ENCODE results near the gene DNASE1L2. TPM values are rescaled to one million over a fixed set of nuclear protein-coding genes. Genes with fewer than 3 reads are reported as not detected.

DNASE1L2 gene
- polyA plus RNA-seq, 3 donors = 1.1 TPM; not detected in 2

DNA sequence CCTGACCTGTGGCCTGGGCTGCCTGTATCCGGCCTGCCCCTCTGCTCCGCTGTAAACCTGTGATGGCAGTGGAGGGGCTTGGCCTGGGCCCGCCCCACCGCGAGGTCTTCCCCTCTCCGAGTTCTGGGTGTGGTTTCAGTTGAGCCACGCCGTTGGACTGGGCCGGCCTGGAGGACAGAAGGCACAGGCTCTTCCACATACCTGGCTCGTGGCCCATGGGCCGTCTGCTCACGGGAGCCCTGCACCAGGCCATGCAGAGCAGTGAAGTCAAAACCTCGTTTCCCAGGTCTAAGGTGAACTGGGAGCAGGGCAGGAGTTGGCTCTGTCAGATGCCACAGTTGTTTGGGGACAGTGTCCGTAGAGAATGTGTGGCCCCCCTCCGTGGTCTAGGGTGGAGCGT, 37.2 kb downstream of the DNASE1L2 start:
- Histone ChIP-seq H3K79me2 (ENCODE audit: insufficient read depth, low read length) (peaks cover 17% of the 10 kb centered on the region), H3K4me3 (replicated peaks in 1 of 3; ENCODE audit: low read depth in 2 of 3, low read length in 3 of 3) (no peak overlapping the region), H3K4me1 (ENCODE audit: control insufficient read depth in 1 of 2, insufficient read depth in 2 of 2, low read length in 2 of 2) (peaks cover 20 to 33% of the 10 kb centered on the region in 2 donors), H3K27me3 (ENCODE audit: control insufficient read depth in 2 of 2, insufficient read depth in 2 of 2, low read length in 2 of 2) (no peaks in the 10 kb centered on the region), H2AFZ (ENCODE audit: insufficient read depth, low read depth, low read length, poor library complexity, severe bottlenecking) (no peak overlapping the region), H3K36me3 (replicated peaks in 1 of 2; ENCODE audit: control insufficient read depth in 1 of 2, insufficient read depth in 2 of 2, low read length in 2 of 2) (no peaks in the 10 kb centered on the region), H3K4me2 (replicated peaks; ENCODE audit: extremely low read depth, low read length, poor library complexity, severe bottlenecking) (no peak overlapping the region), H3K27ac (ENCODE audit: low read depth in 1 of 2, low read length in 2 of 2) (peak overlapping the region in 1 of 2 donors; percentile 26), H4K20me1 (ENCODE audit: insufficient read depth, low read length) (peaks cover 10% of the 10 kb centered on the region), H3K9ac (ENCODE audit: insufficient read depth, low read length, poor library complexity, severe bottlenecking) (no peak overlapping the region), H3K9me3 (replicated peaks in 1 of 2; ENCODE audit: control insufficient read depth in 1 of 2, insufficient read depth in 1 of 2, low read length in 2 of 2) (no peaks in the 10 kb centered on the region)
- H3K4me1 Mint-ChIP-seq = peaks cover 20% of the 10 kb centered on the region
- TF ChIP-seq CTCF (IDR thresholded peaks at IDR 0.05) = no peak
- H3K9me3 Mint-ChIP-seq = no peaks in the 10 kb centered on the region
- H3K4me3 Mint-ChIP-seq = no peak overlapping the region
- intact Hi-C loops (cut with micrococcal nuclease) = loop anchor here in 1 of 2 donors (10.0 kb wide), 1 partner anchor 231 kb away; no protein-coding TSS in a partner anchor
- WGBS (ENCODE audit: insufficient coverage) = 96% methylated on average over 11 of the region's 16 CpGs
- DNase-seq = no peak
- peaks cover 3 to 4% (median 4%) of the 10 kb centered on the region in 3 donors for H3K27me3 Mint-ChIP-seq (ENCODE audit: low read depth in 3 of 3)
- peak overlapping the region in 3 of 7 donors; percentile 36 to 50 (median 43) for H3K27ac Mint-ChIP-seq
- H3K36me3 Mint-ChIP-seq = peaks cover 0 to 5% of the 10 kb centered on the region in 2 donors

GRCh38 chr16:2273931-2274330, 37.7 kb downstream of the DNASE1L2 start:
- Mint-ChIP-seq H3K9me3 (no peaks in the 10 kb centered on the region), H3K4me1 (peaks cover 18% of the 10 kb centered on the region), H3K27ac (no peak overlapping the region), H3K4me3 (no peak overlapping the region), H3K36me3 (peaks cover 0 to 5% of the 10 kb centered on the region in 2 donors), H3K27me3 (ENCODE audit: low read depth in 3 of 3) (peaks cover 3 to 4% (median 4%) of the 10 kb centered on the region in 3 donors)
- peaks cover 10% of the 10 kb centered on the region for H4K20me1 ChIP-seq (ENCODE audit: insufficient read depth, low read length)
- no peaks in the 10 kb centered on the region for H3K36me3 ChIP-seq (replicated peaks in 1 of 2; ENCODE audit: control insufficient read depth in 1 of 2, insufficient read depth in 2 of 2, low read length in 2 of 2)
- H2AFZ ChIP-seq (ENCODE audit: insufficient read depth, low read depth, low read length, poor library complexity, severe bottlenecking) = no peak overlapping the region
- intact Hi-C loops (cut with micrococcal nuclease) = loop anchor here in 1 of 2 donors (10.0 kb wide), 1 partner anchor 231 kb away; no protein-coding TSS in a partner anchor
- H3K27me3 ChIP-seq (ENCODE audit: control insufficient read depth in 2 of 2, insufficient read depth in 2 of 2, low read length in 2 of 2) = no peaks in the 10 kb centered on the region
- no peak overlapping the region for H3K4me3 ChIP-seq (replicated peaks in 1 of 3; ENCODE audit: low read depth in 2 of 3, low read length in 3 of 3)
- WGBS (ENCODE audit: insufficient coverage) = 96% methylated on average over 10 of the region's 10 CpGs
- no peaks in the 10 kb centered on the region for H3K9me3 ChIP-seq (replicated peaks in 1 of 2; ENCODE audit: control insufficient read depth in 1 of 2, insufficient read depth in 1 of 2, low read length in 2 of 2)
- H3K4me2 ChIP-seq (replicated peaks; ENCODE audit: extremely low read depth, low read length, poor library complexity, severe bottlenecking) = no peak overlapping the region
- DNase-seq = no peak
- peaks cover 18 to 29% of the 10 kb centered on the region in 2 donors for H3K4me1 ChIP-seq (ENCODE audit: control insufficient read depth in 1 of 2, insufficient read depth in 2 of 2, low read length in 2 of 2)
- peaks cover 17% of the 10 kb centered on the region for H3K79me2 ChIP-seq (ENCODE audit: insufficient read depth, low read length)
- H3K27ac ChIP-seq (ENCODE audit: low read depth in 1 of 2, low read length in 2 of 2) = no peak overlapping the region
- no peak for TF ChIP-seq CTCF (IDR thresholded peaks at IDR 0.05)
- H3K9ac ChIP-seq (ENCODE audit: insufficient read depth, low read length, poor library complexity, severe bottlenecking) = no peak overlapping the region
